Measurements from ENCODE around the gene RERE. TPM values are rescaled to one million over a fixed set of nuclear protein-coding genes. Genes with fewer than 3 reads are reported as not detected.

RERE gene
- total RNA-seq, 4 donors from 2014 or later, result 86.4 to 111 (median 103) TPM

DNA sequence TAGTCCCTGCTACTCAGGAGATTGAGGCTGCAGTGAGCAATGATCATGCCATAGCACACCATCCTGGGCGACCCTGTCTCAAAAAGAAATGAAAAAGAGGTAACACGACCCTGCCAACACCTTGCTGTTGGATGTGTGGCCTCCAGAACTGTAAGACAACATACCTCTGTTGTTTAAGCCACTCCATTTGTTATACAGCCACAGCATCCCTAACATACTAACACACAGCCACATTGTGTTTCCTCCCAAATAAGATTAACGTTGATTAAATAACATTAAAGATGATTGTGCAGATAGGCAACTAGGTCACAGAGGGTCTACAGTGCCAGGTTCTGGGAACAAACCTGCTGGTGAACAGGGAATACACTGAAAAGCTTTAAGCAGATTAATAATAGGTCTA lies 170.4 kb downstream of the RERE start:
- Histone ChIP-seq H3K4me1 (peaks cover 0 to 13% (median 8%) of the 10 kb centered on the region in 4 donors), H3K9me3 (no peaks in the 10 kb centered on the region), H3K27me3 (no peaks in the 10 kb centered on the region), H3K4me3 (no peak overlapping the region), H3K36me3 (peaks cover 0 to 5% (median 0%) of the 10 kb centered on the region in 3 donors), H3K27ac (no peak overlapping the region)
- WGBS, 2 donors, result 80 to 81% methylated on average over 3 of the region's 3 CpGs
- no peak for DNase-seq (ENCODE audit: low spot score in 2 of 2)
- TF ChIP-seq EP300 (IDR thresholded peaks at IDR 0.05), result no peak
- no peak for TF ChIP-seq POLR2A (IDR thresholded peaks at IDR 0.05)
- TF ChIP-seq, protein P1, sequence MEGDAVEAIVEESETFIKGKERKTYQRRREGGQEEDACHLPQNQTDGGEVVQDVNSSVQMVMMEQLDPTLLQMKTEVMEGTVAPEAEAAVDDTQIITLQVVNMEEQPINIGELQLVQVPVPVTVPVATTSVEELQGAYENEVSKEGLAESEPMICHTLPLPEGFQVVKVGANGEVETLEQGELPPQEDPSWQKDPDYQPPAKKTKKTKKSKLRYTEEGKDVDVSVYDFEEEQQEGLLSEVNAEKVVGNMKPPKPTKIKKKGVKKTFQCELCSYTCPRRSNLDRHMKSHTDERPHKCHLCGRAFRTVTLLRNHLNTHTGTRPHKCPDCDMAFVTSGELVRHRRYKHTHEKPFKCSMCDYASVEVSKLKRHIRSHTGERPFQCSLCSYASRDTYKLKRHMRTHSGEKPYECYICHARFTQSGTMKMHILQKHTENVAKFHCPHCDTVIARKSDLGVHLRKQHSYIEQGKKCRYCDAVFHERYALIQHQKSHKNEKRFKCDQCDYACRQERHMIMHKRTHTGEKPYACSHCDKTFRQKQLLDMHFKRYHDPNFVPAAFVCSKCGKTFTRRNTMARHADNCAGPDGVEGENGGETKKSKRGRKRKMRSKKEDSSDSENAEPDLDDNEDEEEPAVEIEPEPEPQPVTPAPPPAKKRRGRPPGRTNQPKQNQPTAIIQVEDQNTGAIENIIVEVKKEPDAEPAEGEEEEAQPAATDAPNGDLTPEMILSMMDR (IDR thresholded peaks at IDR 0.05), result no peak

- no peak for DNase-seq (ENCODE audit: low spot score in 2 of 2)
- H3K4me1 ChIP-seq, result peaks cover 0 to 10% (median 1%) of the 10 kb centered on the region in 4 donors
- no peak overlapping the region for H3K4me3 ChIP-seq
- TF ChIP-seq POLR2A (IDR thresholded peaks at IDR 0.05) (no peak), EP300 (IDR thresholded peaks at IDR 0.05) (no peak)
- TF ChIP-seq, protein P1 (IDR thresholded peaks at IDR 0.05), result no peak
- no peak overlapping the region for H3K27ac ChIP-seq
- no peaks in the 10 kb centered on the region for H3K9me3 ChIP-seq
- 84 to 99% methylated on average over 6 of the region's 6 CpGs for WGBS, 2 donors
- H3K36me3 ChIP-seq, result peaks cover 0 to 5% (median 0%) of the 10 kb centered on the region in 3 donors
- H3K27me3 ChIP-seq, result no peaks in the 10 kb centered on the region
Measured at GRCh38 chr1:8646189-8646588, 171.3 kb downstream of the RERE start.

DNA sequence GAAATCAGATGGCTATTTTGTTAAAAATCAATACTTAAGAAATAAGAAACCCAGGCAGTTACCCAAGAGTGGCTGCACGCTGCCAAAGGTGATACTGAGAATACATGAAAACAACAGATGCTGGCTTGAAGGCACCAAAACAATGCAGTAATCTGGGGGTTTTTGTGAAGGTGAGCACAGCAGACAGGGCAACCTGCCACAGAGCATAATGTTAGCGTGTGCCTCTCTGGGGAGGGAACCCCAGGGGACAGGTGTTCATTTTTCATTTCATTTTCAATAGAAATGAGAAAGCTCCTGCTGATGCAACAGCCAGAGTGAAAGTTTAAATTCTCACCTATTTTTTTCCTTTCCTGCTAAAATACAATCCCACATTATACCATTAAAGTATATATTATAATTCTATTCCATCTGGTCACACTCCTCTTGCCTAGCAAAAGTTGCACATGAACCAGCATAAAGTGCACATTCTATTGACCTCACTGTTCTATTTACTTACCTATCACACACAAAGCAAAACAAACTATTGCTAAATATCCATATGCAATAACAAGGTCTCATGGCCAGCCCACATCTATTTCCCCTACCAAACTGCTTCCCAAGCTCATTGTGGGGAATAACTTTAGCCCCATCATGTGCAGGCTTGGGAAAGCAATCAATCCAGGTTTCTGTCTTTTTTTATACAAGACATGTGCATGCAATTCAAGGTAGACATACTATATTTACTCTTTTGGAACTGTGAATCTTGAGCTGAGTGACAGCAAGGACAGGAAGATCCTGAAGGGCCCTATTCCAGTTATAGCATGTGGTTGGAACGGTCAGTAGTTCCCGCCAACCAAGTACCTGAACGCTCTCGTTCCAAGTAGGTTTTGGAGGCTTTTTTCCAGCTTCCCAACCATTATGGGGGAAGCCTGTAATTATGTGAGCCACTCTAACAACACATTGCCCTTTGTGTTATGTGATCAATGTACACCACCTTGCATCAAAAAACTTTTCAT lies 173.6 kb downstream of the RERE start:
- Histone ChIP-seq H3K27me3 (no peaks in the 10 kb centered on the region), H3K4me1 (peaks cover 0 to 15% (median 0%) of the 10 kb centered on the region in 4 donors), H3K4me3 (no peak overlapping the region), H3K27ac (no peak overlapping the region), H3K36me3 (peaks cover 0 to 5% (median 0%) of the 10 kb centered on the region in 3 donors), H3K9me3 (no peaks in the 10 kb centered on the region)
- no peak for DNase-seq (ENCODE audit: low spot score in 2 of 2)
- TF ChIP-seq EP300 (IDR thresholded peaks at IDR 0.05) (no peak), POLR2A (IDR thresholded peaks at IDR 0.05) (no peak)
- TF ChIP-seq, protein P1 (IDR thresholded peaks at IDR 0.05), result no peak
- WGBS, 2 donors, result 84 to 93% methylated on average over 6 of the region's 6 CpGs

GRCh38 chr1:8642114-8642513 lies 175.3 kb downstream of the RERE start:
- H3K4me3 ChIP-seq, result no peak overlapping the region
- no peak overlapping the region for H3K27ac ChIP-seq
- no peaks in the 10 kb centered on the region for H3K27me3 ChIP-seq
- no peak for DNase-seq (ENCODE audit: low spot score in 2 of 2)
- TF ChIP-seq POLR2A (IDR thresholded peaks at IDR 0.05), result no peak
- no peak for TF ChIP-seq EP300 (IDR thresholded peaks at IDR 0.05)
- TF ChIP-seq, protein P1 (IDR thresholded peaks at IDR 0.05), result no peak
- H3K4me1 ChIP-seq, result peaks cover 0 to 15% (median 0%) of the 10 kb centered on the region in 4 donors
- H3K36me3 ChIP-seq, result peaks cover 0 to 5% (median 0%) of the 10 kb centered on the region in 3 donors
- no peaks in the 10 kb centered on the region for H3K9me3 ChIP-seq
- WGBS, 2 donors, result 97 to 99% methylated on average over 2 of the region's 2 CpGs
